ENCODE results near the gene ABCC4. TPM values are rescaled to one million over a fixed set of nuclear protein-coding genes. Genes with fewer than 3 reads are reported as not detected.

Gene ABCC4
- total and polyA plus RNA-seq, 2 of the 13 experiments (the other 11 are each of a cell fraction or from before 2014, with no cell fraction given), result 4.2 to 11.3 TPM

- Histone ChIP-seq H3K9ac (ENCODE audit: insufficient read depth, low read depth, low read length) (no peak overlapping the region), H3K9me3 (ENCODE audit: low read length) (no peaks in the 10 kb centered on the region), H3K4me1 (ENCODE audit: insufficient read depth, low read length) (no peaks in the 10 kb centered on the region), H2AFZ (ENCODE audit: low read length) (no peak overlapping the region), H3K4me2 (ENCODE audit: low read depth, low read length) (no peak overlapping the region), H3K4me3 (replicated peaks in 1 of 3; ENCODE audit: insufficient read depth in 1 of 3, low read depth in 2 of 3, low read length in 3 of 3) (no peak overlapping the region), H3K36me3 (replicated peaks in 1 of 2; ENCODE audit: control insufficient read depth in 1 of 2, insufficient read depth in 2 of 2, low read length in 2 of 2) (no peaks in the 10 kb centered on the region), H3K27ac (ENCODE audit: extremely low read length, insufficient read depth, low read length) (no peak overlapping the region), H3K27me3 (ENCODE audit: control insufficient read depth in 1 of 2, insufficient read depth in 2 of 2, low read length in 2 of 2) (no peaks in the 10 kb centered on the region), H3K79me2 (ENCODE audit: insufficient read depth, low read length) (no peaks in the 10 kb centered on the region), H4K20me1 (ENCODE audit: insufficient read depth, low read length) (no peaks in the 10 kb centered on the region)
- ATAC-seq (no peak), DNase-seq (ENCODE audit: low spot score) (no peak), FAIRE-seq (no peak)
- BruUV-seq (replicated peaks), result no TSS peak
- intact Hi-C loops (cut with micrococcal nuclease; ENCODE audit: unreplicated experiment) (no loop called here), in situ Hi-C loops (cut with HindIII; ENCODE audit: extremely low pct_ligation_motif_present, low pct_unique_long_range_greater_than_20kb) (no loop called here)
- TF ChIP-seq, protein P1, sequence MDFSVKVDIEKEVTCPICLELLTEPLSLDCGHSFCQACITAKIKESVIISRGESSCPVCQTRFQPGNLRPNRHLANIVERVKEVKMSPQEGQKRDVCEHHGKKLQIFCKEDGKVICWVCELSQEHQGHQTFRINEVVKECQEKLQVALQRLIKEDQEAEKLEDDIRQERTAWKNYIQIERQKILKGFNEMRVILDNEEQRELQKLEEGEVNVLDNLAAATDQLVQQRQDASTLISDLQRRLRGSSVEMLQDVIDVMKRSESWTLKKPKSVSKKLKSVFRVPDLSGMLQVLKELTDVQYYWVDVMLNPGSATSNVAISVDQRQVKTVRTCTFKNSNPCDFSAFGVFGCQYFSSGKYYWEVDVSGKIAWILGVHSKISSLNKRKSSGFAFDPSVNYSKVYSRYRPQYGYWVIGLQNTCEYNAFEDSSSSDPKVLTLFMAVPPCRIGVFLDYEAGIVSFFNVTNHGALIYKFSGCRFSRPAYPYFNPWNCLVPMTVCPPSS (IDR thresholded peaks at IDR 0.05), result no peak
- no peak for TF ChIP-seq GZF1 (CRISPR knock-in tag; IDR thresholded peaks at IDR 0.05)
- TF ChIP-seq MEIS2 (CRISPR knock-in tag; IDR thresholded peaks at IDR 0.05), result no peak
- no peak for TF ChIP-seq ZNF777 (CRISPR knock-in tag; IDR thresholded peaks at IDR 0.05)
- TF ChIP-seq MXD3 (CRISPR knock-in tag; IDR thresholded peaks at IDR 0.05), result no peak
- no peak for TF ChIP-seq MXI1 (IDR thresholded peaks at IDR 0.05; ENCODE audit: borderline replicate concordance, low read depth, low read length)
- no peak for TF ChIP-seq NR2C2 (CRISPR knock-in tag; IDR thresholded peaks at IDR 0.05; ENCODE audit: borderline replicate concordance)
- TF ChIP-seq ZNF253 (CRISPR knock-in tag; IDR thresholded peaks at IDR 0.05; ENCODE audit: borderline replicate concordance), result no peak
- no peak for TF ChIP-seq MBD4 (IDR thresholded peaks at IDR 0.05; ENCODE audit: borderline replicate concordance, low read length)
- TF ChIP-seq RNF2 (conservative IDR thresholded peaks at IDR 0.05; ENCODE audit: low read depth), result no peak
- no peak for TF ChIP-seq ZBTB7A (CRISPR knock-in tag; IDR thresholded peaks at IDR 0.05)
- no peak for TF ChIP-seq ZNF878 (CRISPR knock-in tag; IDR thresholded peaks at IDR 0.05)
- TF ChIP-seq IRF2 (CRISPR knock-in tag; IDR thresholded peaks at IDR 0.05), result no peak
- TF ChIP-seq ZNF30 (CRISPR knock-in tag; IDR thresholded peaks at IDR 0.05), result no peak
- TF ChIP-seq CREB3 (CRISPR knock-in tag; IDR thresholded peaks at IDR 0.05), result no peak
- TF ChIP-seq NFE2L1 (CRISPR knock-in tag; IDR thresholded peaks at IDR 0.05; ENCODE audit: borderline replicate concordance), result no peak
- 98% methylated on average over 3 of the region's 3 CpGs for WGBS (ENCODE audit: low lambda C conversion rate)
- ChIA-PET CTCF (ENCODE audit: low intra/inter-chr PET ratio, low total read pairs) (no interaction called here), POLR2A (no interaction called here)
Measured at GRCh38 chr13:95027638-95028037, 273.6 kb downstream of the ABCC4 start.

Data from HepG2 (cell line).